ENCODE results near the gene IRS4.

Gene IRS4

DNA sequence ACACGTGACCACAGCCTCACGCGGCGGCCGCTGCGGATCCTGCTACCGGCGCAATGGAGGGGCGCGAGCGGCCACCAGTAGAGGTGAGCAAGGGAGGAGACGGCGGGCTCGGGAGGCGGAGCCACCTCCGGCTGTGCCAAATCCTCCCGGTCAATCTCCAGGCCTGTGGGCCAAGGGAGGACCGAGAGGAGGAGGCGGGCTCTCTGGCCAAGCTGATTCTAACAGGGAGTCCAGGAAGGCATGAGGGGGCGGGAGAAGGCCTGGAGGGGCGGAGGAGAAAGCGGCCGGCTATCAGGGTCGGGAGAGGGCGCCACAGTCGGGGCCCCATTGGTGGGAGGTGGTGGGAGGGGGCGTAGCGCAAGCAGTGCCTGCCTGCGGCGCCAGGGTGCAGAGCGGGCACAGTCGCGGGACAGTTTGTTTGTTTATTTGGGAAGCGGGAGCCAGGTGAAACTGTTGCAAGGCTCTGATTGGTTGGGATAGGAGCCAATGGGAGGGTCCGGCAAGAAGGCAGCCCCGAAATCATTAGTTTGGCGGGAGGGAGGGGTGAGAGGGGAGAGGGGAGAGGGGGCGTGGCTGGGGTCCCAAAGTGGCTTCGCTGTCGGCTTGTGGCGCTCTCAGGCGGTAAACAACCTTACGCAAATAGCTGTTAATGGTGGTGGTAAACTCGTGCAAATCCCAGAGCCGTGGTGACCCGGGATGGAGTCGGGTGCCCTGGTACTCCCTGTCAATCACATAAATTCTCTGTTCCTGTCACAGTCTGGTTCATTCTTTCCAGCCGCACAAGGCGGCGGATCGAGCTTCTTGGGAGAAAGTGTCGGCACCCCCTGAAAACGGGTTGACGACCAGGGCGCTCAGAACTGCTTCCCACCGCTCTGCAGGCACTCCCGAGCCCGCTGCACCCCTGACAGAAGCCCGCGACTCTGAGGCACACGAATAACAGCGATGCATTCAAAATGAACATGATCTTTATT lies at the start of gene IRS4:
Gene IRS4 (minus strand): TSS at position 55 of the 971 bp plus-strand sequence.
- H3K36me3 Mint-ChIP-seq (ENCODE audit: low read depth) = no peaks in the 10 kb centered on the region
- H3K9me3 Mint-ChIP-seq = peaks cover 6% of the 10 kb centered on the region
- H3K4me3 Mint-ChIP-seq = peak within 1 kb of the TSS; percentile 88
- no peak within 1 kb of the TSS for H3K27ac Mint-ChIP-seq
- peak; percentile 82 for DNase-seq
- TF ChIP-seq, protein P1, sequence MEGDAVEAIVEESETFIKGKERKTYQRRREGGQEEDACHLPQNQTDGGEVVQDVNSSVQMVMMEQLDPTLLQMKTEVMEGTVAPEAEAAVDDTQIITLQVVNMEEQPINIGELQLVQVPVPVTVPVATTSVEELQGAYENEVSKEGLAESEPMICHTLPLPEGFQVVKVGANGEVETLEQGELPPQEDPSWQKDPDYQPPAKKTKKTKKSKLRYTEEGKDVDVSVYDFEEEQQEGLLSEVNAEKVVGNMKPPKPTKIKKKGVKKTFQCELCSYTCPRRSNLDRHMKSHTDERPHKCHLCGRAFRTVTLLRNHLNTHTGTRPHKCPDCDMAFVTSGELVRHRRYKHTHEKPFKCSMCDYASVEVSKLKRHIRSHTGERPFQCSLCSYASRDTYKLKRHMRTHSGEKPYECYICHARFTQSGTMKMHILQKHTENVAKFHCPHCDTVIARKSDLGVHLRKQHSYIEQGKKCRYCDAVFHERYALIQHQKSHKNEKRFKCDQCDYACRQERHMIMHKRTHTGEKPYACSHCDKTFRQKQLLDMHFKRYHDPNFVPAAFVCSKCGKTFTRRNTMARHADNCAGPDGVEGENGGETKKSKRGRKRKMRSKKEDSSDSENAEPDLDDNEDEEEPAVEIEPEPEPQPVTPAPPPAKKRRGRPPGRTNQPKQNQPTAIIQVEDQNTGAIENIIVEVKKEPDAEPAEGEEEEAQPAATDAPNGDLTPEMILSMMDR (IDR thresholded peaks at IDR 0.05) = no peak
- H3K27me3 Mint-ChIP-seq (ENCODE audit: low read depth, poor library complexity) = peaks cover 73% of the 10 kb centered on the region
- peaks cover 32% of the 10 kb centered on the region for H3K4me1 Mint-ChIP-seq

DNA sequence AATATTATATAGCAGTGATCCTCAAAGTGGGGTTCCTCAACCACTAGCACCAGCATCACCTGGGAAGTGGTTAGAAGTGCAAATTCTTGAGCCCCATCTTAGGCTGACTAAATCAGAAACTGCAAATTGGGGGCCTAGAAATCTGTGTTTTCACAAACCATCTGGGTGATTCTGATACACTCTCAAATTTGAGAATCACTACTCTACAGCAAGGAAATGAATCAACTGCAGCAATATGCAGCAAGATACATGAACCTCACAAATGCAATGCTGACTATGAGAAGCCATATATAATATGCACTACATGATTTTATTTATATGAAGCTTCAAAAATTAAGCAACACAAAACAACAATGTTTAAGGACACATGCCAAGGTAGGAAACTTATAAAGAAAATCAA lies 36.2 kb upstream of the IRS4 start:
- H3K27me3 Mint-ChIP-seq (ENCODE audit: low read depth, poor library complexity) = peaks cover 3% of the 10 kb centered on the region
- TF ChIP-seq, protein P1 (IDR thresholded peaks at IDR 0.05) = no peak
- H3K4me3 Mint-ChIP-seq = no peak overlapping the region
- no peak overlapping the region for H3K27ac Mint-ChIP-seq
- DNase-seq = no peak
- H3K4me1 Mint-ChIP-seq = no peaks in the 10 kb centered on the region
- H3K36me3 Mint-ChIP-seq (ENCODE audit: low read depth) = no peaks in the 10 kb centered on the region
- peaks cover 3% of the 10 kb centered on the region for H3K9me3 Mint-ChIP-seq

DNA sequence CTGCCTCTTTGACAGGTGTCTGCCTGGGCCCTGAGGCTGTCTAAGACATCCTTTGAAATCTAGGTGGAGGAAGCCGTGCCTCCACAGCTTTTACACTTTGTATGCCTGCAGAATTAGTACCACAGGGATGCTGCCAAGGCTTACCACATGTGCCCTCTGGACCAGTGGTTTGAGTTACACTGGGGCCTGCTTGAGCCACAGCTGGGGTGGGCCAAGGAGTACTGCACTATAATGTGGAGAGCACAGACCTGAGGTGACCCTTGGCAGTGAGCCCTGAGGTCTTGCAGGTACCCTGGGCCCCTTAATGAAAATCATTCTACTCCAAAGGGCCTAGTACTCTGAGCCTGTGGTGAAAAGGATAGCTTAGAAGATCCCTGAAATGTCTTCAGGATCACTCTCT lies 27.2 kb upstream of the IRS4 start:
- Mint-ChIP-seq H3K27ac (no peak overlapping the region), H3K4me3 (no peak overlapping the region), H3K27me3 (ENCODE audit: low read depth, poor library complexity) (peaks cover 7% of the 10 kb centered on the region), H3K4me1 (no peaks in the 10 kb centered on the region), H3K9me3 (no peaks in the 10 kb centered on the region), H3K36me3 (ENCODE audit: low read depth) (no peaks in the 10 kb centered on the region)
- TF ChIP-seq, protein P1 (IDR thresholded peaks at IDR 0.05) = no peak
- DNase-seq = no peak

DNA sequence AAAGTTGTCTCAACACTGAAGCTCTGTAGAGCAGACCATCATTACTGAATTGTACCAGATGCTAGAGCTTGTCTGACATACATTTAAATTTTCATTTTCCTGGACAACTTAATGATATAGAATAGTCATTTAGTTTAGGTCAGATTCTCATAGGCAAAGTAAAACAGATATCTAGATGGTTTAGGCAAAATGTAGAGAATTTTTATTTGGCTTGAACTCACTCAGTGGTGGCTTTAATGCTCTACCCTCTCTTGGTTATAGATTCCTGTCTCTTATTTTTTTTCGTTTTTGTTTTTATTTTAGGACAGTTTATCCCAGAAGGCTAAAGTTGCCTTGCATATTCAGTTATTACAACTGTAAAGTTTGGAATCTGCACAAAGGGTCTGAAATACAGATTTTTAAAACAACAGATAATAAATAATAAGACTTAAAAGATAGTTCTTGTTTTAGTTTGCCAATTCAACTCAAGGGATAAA lies 4.0 kb upstream of the IRS4 start:
- TF ChIP-seq, protein P1 (IDR thresholded peaks at IDR 0.05) = no peak
- H3K4me1 Mint-ChIP-seq = peaks cover 12% of the 10 kb centered on the region
- no peak for DNase-seq
- no peaks in the 10 kb centered on the region for H3K9me3 Mint-ChIP-seq
- no peak overlapping the region for H3K27ac Mint-ChIP-seq
- no peak overlapping the region for H3K4me3 Mint-ChIP-seq
- H3K36me3 Mint-ChIP-seq (ENCODE audit: low read depth) = no peaks in the 10 kb centered on the region
- H3K27me3 Mint-ChIP-seq (ENCODE audit: low read depth, poor library complexity) = peaks cover 47% of the 10 kb centered on the region

DNA sequence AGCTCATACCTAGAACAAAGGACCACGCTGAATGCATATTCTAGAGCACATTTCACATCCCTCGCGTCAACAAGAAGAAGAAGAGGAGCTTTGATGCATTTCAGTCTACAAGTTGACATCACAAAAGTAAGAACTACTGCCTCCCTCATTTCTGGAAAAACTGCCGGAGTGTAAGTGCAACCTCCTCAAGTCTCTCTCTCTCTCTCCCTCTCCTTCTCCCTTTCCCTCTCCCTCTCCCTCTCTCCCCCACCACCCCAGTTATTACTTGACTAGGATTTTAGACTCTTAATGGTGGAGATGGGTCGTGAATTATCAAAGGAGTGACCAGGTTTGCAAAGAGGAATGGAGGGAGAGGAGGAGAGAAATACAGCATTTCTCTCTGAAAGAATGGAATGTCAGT lies 1.4 kb upstream of the IRS4 start:
- H3K27me3 Mint-ChIP-seq (ENCODE audit: low read depth, poor library complexity) = peaks cover 70% of the 10 kb centered on the region

More for the DNA sequence above, 1.4 kb upstream of the IRS4 start:
- Mint-ChIP-seq H3K36me3 (ENCODE audit: low read depth) (no peaks in the 10 kb centered on the region), H3K27ac (no peak overlapping the region), H3K4me1 (peaks cover 26% of the 10 kb centered on the region), H3K4me3 (peak overlapping the region; percentile 88), H3K9me3 (peaks cover 6% of the 10 kb centered on the region)
- TF ChIP-seq, protein P1 (IDR thresholded peaks at IDR 0.05) = no peak
- DNase-seq = no peak
